GM19452 (cell line): ENCODE results near the gene SEMA3G.

Experiments used
- ATAC-seq: cut with Tn5 transposase; IDR thresholded peaks from one replicate; pipeline ENCODE4 v1.9.1; 2021; ENCODE audit not compliant: unreplicated experiment

Gene SEMA3G

GRCh38 chr3:52440249-52440551 lies 4.7 kb downstream of the SEMA3G start:
- ATAC-seq, result no peak

GRCh38 chr3:52439426-52440248 lies 5.3 kb downstream of the SEMA3G start:
- ATAC-seq, result no peak

DNA sequence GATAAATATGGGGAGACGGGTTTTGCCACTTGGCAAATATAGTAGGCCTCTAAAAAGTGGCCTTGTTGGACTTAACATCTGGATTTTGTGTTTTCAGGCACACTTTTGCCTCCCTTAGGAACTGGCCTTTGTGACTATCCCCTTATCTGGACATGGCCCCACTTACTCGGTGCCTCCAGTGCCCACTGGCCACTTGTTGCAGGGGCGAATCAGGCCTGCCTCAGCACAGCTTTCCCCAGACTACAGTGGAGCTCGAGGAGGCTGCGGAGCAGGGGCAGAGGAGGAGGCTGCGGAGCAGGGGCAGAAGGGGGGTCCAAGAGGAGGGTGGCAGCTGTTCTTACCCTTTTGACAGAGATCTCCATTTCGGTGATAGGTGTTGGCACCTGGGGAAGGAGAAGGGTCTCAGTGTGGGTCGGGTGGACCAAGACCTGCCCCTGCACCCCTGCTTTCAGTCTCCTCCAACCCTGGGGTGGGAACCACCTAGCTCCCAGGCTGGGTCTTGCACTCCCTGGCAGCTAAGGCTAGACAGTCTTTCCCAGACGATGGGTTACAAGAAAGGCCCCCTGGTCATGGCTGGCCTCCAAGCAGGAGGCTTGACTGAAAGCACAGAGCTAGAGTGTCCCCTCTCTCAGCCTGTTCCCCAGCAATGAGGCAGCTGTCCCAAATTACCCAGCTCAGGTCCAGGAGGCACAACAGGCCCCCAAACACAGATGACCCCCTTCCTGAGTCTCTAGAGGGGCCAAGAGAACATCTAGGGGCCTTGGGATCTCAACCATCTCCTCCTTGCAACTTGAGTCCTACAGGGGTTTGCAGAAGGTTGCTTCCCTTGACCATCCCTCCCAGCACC lies 6.1 kb downstream of the SEMA3G start:
- no peak for ATAC-seq

GRCh38 chr3:52438104-52438376 lies 6.9 kb downstream of the SEMA3G start:
- ATAC-seq, result no peak

DNA sequence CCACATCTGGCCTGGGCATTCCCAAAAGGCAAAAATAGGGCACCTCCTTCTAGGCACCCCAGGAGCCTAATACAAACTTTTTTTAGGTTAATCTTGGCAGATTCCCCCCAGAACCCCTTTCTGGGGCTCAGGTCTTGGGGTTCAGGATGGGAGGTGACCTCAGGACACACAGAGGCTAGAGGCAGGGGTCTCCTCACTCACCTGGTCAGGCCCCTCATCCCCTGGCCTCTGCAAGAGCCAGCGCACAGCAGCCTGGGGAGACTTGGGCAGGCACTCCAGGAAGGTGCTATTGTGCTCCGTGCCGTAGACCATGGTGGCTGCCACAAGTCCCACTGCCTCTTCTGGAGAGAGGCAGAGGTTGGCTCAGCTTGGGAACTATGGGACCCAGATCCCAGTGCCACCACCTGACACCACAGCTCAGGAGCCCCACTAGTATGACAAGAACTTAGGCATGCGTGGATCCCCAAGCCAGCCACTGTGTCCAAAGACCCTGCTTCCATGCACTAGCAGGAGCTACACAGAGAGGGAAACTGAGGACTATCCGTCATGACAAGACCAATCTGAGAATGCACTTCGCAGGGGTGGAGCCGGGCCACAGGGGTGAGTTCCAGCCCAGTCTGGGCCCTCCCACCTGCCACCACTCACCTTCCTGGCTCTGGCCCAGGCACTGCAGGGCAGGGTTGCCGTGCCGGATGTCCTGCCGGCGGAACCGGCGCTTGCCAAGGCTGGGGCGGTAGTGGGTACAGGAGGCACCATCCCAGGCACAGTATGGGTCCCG lies 7.4 kb downstream of the SEMA3G start:
- no peak for ATAC-seq

DNA sequence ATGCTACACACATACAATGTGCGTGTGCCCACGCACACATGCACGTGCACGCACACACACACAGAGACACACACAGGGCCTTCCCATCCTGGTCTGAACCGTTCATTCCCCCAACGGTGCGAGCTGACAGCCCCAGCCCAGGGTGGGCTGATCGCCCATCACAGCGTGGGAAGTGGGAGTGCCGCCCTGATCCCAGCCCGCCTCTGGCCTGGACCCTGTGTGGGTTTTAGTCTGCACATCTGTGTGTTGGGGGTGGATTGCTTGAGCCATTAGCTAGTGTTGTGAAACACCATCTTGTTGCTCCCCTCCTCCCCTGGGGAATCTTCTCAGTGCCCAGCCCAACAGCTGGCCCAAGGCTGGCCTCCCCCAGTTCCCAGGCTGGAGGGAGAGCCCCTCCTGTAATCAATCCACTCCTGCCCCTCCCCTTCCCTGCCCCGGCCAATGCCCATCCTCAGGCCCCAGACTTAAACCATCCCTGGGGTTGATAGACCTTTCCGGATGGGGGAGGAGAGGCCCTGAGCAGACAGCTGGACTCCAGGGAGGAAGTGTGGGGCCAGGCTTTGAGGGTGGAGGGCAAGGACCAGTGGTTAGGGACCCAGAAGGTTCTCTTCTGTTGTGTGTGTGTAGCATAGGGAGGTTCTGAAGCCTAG lies 8.3 kb downstream of the SEMA3G start:
- ATAC-seq, result no peak

DNA sequence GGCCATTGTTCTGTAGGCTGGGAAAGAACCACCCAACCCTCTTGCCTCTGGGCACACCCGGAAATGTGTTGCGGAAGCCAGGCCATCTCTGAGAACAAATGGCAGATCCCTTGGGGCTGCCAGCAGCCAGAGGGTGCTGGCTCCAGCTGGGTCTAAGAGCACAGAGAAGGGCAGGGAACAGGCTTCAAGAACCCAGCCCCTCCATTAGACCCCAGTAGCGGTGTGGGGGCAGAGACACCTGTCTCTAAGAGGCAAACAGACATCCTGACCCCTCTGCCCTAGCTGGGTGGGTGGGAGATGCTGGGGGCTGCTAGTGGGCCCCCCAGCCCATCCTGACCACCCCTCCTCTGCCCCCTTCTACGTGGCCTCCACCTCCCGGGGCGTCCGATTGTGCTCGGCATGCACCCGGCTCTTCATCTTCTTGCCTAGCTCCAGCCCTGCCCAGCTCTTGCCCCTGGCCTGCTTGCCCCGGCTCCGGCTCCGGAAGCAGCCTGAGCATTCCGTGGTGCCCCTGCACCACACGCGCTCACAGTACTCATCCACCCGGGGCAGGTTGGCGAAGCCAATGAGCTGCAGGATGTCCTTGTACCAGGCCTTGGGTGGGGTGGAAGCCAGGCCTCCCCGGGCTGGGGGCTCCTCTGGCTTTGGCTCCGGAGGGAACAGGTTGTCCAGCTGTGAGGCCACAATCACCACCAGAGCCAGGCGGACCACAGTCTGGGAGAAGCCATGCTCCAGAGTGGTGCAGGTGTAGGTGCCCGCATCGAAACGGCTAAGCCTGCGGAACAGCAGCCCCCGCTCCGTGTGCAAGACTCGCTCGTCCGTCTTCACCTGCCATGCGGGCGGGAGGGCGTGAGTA lies 9.4 kb downstream of the SEMA3G start:
- no peak for ATAC-seq

DNA sequence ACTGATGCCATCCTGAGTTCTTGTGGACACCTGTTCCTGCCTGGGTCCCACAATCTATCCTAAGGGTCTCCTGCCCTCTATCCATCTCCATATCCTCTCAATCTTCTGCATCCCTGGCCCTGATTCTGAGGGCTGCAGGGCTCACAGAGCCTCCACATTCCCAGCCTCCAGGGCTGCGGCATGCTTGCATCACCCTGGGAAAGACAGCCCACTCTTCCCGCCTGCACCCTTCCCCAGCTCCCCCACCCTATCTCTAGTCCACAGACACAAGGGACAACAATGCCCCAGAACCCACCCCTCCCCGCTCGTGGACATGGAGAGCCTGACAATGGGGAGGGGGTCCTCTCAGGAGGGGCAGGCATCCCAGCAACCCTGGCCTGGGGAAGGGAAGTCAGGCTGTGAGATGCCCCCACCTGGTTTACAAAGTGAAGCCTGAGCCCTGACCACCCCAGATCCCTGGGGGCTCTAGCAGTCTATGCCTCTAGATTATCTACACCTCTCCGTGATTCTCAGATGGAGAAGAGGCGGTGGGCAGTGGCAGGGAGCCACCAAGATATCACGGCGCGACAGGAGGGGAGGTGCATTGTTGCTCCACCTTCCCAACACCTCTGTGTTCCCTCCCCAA lies 10.3 kb downstream of the SEMA3G start:
- no peak for ATAC-seq

- ATAC-seq, result no peak
These were observed 10.9 kb downstream of the SEMA3G start for GRCh38 chr3:52433996-52434479.

- ATAC-seq, result no peak
These were observed 11.4 kb downstream of the SEMA3G start for GRCh38 chr3:52433328-52433995.

- ATAC-seq, result no peak
These were observed 12.2 kb downstream of the SEMA3G start for GRCh38 chr3:52432691-52433141.

- ATAC-seq, result no peak
These were observed 12.7 kb downstream of the SEMA3G start for GRCh38 chr3:52432225-52432624.

GRCh38 chr3:52431459-52432223 lies 13.3 kb downstream of the SEMA3G start:
- ATAC-seq, result no peak

DNA sequence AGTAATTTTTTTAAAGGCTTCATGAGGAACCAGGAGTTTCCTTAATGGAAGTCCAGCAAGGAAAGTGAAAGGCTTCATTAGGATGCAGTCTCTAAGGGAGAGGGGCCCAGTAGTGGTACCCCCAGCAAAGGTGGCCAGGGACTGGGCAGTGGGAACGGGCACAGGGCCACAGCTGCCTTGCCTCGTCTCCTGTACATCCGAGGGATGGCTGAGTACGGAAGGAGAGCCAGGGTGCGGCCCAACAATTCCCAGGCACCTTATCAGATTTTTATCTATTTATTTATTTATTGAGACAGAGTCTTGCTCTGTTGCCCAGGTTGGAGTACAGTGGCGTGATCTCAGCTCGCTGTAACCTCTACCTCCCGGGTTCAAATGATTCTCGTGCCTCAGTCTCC lies 14.5 kb downstream of the SEMA3G start:
- no peak for ATAC-seq

GRCh38 chr3:52429779-52430415 lies 15.0 kb downstream of the SEMA3G start:
- no peak for ATAC-seq

- ATAC-seq, result no peak
These were observed 15.9 kb downstream of the SEMA3G start for GRCh38 chr3:52429031-52429430.

DNA sequence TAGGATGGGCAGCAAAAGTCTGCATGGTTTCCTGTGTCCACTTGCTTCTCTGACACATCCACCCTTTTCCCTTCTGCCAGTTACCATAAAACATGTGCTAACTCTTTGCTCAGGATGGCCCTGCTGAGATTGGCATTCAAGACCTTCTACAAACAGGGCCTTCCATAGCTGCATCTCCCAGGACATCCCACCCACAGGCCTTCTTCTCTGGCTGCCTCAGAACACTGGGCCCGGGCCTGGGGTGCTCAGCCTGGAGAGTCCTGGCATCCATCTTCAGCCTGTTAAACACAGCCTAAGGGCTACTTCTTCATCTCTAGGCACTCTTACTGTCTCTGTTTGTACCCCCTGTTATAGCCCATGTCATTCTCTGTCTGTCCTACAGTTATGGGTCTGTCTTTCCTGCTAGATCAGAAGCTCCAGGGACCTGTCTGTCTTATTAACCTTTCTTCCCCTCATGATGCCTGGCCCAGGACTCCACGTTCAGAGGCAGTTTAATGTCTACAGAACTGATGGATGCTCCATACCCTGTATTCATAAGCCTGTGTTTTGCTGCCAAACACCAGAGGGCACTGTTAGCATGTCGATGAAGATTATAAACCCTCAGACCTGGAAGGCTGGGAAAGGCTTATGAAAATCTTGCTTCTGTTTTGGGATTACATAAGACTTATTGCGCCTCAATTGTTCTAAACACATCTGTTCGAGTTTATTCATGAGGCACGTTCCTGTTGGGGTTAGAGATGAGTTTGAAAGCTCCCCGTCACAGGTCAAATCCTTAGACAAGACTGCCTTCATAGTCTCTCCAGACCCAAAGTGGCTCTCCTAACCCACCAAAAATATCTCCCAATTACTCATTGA lies 16.5 kb downstream of the SEMA3G start:
- ATAC-seq, result no peak
